Measurements from ENCODE around the gene DEK.
"Not testable (repeated sequence)": the region's sequence is repeated elsewhere in the genome, so short reads cannot be mapped to it uniquely, and the experiment has no call there.

DNA sequence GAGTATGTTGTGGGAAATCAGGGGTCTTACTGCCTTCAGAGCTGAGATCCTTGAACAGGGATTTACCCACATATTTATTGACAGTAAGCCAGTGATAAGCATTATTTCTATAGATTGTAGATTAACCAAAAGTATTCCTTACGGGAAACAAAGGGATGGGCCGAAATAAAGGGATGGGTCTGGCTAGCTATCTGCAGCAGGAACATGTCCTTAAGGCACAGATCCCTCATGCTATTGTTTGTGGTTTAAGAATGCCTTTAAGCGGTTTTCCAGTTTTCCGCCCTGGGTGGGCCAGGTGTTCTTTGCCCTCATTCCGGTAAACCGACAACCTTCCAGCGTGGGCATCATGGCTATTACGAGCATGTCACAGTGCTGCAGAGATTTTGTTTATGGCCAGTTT, 45.7 kb upstream of the DEK start:
- TF ChIP-seq, protein P1, sequence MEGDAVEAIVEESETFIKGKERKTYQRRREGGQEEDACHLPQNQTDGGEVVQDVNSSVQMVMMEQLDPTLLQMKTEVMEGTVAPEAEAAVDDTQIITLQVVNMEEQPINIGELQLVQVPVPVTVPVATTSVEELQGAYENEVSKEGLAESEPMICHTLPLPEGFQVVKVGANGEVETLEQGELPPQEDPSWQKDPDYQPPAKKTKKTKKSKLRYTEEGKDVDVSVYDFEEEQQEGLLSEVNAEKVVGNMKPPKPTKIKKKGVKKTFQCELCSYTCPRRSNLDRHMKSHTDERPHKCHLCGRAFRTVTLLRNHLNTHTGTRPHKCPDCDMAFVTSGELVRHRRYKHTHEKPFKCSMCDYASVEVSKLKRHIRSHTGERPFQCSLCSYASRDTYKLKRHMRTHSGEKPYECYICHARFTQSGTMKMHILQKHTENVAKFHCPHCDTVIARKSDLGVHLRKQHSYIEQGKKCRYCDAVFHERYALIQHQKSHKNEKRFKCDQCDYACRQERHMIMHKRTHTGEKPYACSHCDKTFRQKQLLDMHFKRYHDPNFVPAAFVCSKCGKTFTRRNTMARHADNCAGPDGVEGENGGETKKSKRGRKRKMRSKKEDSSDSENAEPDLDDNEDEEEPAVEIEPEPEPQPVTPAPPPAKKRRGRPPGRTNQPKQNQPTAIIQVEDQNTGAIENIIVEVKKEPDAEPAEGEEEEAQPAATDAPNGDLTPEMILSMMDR (IDR thresholded peaks at IDR 0.05; ENCODE audit: insufficient read depth, low read length, poor library complexity, severe bottlenecking) = not testable (repeated sequence)
- not testable (repeated sequence) for TF ChIP-seq EZH2phosphoT487 (conservative IDR thresholded peaks at IDR 0.05; ENCODE audit: low read length)
